Measurements from ENCODE around the gene PRKCZ.

DNA sequence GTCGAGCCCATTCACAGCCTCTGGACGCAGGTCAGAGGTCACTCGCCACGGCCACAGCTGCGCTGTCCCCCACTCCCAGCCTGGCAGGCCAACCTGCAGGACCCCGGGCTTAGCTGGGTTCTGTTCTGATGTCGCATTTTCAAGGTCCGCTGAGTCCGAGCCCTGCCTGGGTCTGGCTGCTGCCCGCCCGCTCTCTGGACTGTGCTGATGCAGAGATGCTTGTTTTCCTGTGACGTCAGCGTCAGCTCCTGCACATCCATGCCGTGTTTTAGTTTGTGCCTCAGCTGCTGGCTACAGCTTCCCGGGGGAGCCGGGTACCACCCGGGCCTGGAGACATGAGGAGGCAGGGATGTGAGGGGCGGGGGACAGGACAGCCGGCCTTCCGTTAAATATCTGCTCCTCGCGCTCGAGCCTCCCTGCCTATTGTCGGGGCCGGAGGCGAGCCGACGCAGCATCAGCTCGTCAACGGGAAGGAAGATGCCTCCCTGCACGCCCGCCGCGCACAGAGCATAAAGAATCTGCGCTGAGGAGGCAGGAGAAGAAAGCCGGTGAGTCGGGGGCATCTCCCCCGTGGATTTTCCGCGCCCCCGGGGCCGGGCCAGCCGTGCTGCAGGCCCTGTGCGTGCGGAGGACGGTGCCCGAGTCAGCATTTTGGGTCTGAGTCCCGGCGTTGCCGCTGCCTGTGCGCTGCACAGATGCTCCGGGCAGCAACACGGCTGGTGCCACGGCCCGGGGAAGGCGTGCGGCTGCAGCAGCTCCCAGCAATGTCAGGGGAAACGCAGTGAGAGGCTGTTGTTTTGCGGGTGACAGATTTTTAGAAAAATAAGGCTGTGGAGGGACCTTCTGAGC is 23.4 kb downstream of the PRKCZ start:
- TF ChIP-seq, protein P1, sequence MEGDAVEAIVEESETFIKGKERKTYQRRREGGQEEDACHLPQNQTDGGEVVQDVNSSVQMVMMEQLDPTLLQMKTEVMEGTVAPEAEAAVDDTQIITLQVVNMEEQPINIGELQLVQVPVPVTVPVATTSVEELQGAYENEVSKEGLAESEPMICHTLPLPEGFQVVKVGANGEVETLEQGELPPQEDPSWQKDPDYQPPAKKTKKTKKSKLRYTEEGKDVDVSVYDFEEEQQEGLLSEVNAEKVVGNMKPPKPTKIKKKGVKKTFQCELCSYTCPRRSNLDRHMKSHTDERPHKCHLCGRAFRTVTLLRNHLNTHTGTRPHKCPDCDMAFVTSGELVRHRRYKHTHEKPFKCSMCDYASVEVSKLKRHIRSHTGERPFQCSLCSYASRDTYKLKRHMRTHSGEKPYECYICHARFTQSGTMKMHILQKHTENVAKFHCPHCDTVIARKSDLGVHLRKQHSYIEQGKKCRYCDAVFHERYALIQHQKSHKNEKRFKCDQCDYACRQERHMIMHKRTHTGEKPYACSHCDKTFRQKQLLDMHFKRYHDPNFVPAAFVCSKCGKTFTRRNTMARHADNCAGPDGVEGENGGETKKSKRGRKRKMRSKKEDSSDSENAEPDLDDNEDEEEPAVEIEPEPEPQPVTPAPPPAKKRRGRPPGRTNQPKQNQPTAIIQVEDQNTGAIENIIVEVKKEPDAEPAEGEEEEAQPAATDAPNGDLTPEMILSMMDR (IDR thresholded peaks at IDR 0.05; ENCODE audit: low read depth, low read length): no peak
- no peak for TF ChIP-seq EZH2phosphoT487 (IDR thresholded peaks at IDR 0.05; ENCODE audit: low read depth)

Data from OCI-LY3 (cell line).